Uterus (tissue), 4 donors: ENCODE measurements around the gene SERPINE2. TPM values are rescaled to one million over a fixed set of nuclear protein-coding genes. Genes with fewer than 3 reads are reported as not detected.

Experiments
- DNase-seq, 2 donors: peaks; one replicate each; pipeline ENCODE4 v3.0.0-alpha.2; 2019 to 2020
- H3K27ac ChIP-seq, 2 donors: fragments of 200-600 bp; sonication (generic); 1 replicate in 1 of 2; 2 replicates in 1 of 2; pipeline ENCODE4 v1.5.1; 2016 to 2018
- H3K27me3 ChIP-seq, 2 donors: fragments of 200-600 bp; sonication (generic); one replicate each; pipeline ENCODE4 v1.5.1; 2018 to 2019; ENCODE audit warnings: control low read depth in 1 of 2
- H3K36me3 ChIP-seq, 2 donors: fragments of 200-600 bp; sonication (generic); one replicate each; pipeline ENCODE4 v1.5.1; 2019; ENCODE audit warnings: control low read depth in 1 of 2
- H3K4me1 ChIP-seq, 2 donors: fragments of 200-600 bp; sonication (generic); one replicate each; pipeline ENCODE4 v1.5.1; 2018 to 2019; ENCODE audit warnings: control low read depth in 1 of 2
- H3K4me3 ChIP-seq, 2 donors: fragments of 200-600 bp; sonication (generic); 1 replicate in 1 of 2; 2 replicates in 1 of 2; pipeline ENCODE4 v1.5.1; 2018 to 2019; ENCODE audit warnings: mild to moderate bottlenecking in 1 of 2
- H3K9me3 ChIP-seq, 2 donors: fragments of 200-600 bp; sonication (generic); one replicate each; pipeline ENCODE4 v1.5.1; 2019; ENCODE audit warnings: control low read depth in 1 of 2
- CTCF ChIP-seq, 4 experiments: fragments of 200-600 bp in 2 of 4; fragments of 450-650 bp in 2 of 4; sonication (generic) in 2 of 4; IDR thresholded peaks; one replicate each; pipeline ENCODE4 v1.5.1; 2016 to 2019; ENCODE audit warnings: antibody characterized with exemption in 4 of 4, mild to moderate bottlenecking in 2 of 4, moderate library complexity in 1 of 4
- POLR2A ChIP-seq, 2 donors: fragments of 450-650 bp; IDR thresholded peaks; one replicate each; pipeline ENCODE4 v1.6.1; 2016; ENCODE audit warnings: antibody characterized with exemption in 2 of 2, mild to moderate bottlenecking in 1 of 2, moderate library complexity in 1 of 2
- intact Hi-C: fragments of 100-400 bp; cut with DNase I; formaldehyde crosslinking; loops from one replicate; pipeline ENCODE4 v1.15.1; 2023; ENCODE audit warnings: low total_unique reads
- total RNA-seq, 4 donors: library from RNA; depleted of rRNA in 3 of 4; stranded (reverse); fragments of >200 nt in 3 of 4; gene quantifications; one replicate each; pipeline versions ENCODE4 v1.1.0 to v1.2.4, GENCODE V29; 2014 to 2023
- donor health status: DM: yes; HTN: yes; CAD: no.

Gene SERPINE2
- total RNA-seq, 4 donors from 2014 or later: 0.26 to 62.1 (median 6.7) TPM

- no peak for TF ChIP-seq POLR2A (IDR thresholded peaks at IDR 0.05)
- no peak for DNase-seq
- H3K27me3 ChIP-seq: no peaks in the 10 kb centered on the region
- H3K27ac ChIP-seq: no peak overlapping the region
- intact Hi-C loops: no loop called here
- peaks cover 0 to 8% of the 10 kb centered on the region in 2 donors for H3K9me3 ChIP-seq
- no peak overlapping the region for H3K4me3 ChIP-seq
- no peaks in the 10 kb centered on the region for H3K36me3 ChIP-seq
- peaks cover 0 to 7% of the 10 kb centered on the region in 2 donors for H3K4me1 ChIP-seq
Observed at GRCh38 chr2:223929571-223930102, 109.4 kb downstream of the SERPINE2 start.

DNA sequence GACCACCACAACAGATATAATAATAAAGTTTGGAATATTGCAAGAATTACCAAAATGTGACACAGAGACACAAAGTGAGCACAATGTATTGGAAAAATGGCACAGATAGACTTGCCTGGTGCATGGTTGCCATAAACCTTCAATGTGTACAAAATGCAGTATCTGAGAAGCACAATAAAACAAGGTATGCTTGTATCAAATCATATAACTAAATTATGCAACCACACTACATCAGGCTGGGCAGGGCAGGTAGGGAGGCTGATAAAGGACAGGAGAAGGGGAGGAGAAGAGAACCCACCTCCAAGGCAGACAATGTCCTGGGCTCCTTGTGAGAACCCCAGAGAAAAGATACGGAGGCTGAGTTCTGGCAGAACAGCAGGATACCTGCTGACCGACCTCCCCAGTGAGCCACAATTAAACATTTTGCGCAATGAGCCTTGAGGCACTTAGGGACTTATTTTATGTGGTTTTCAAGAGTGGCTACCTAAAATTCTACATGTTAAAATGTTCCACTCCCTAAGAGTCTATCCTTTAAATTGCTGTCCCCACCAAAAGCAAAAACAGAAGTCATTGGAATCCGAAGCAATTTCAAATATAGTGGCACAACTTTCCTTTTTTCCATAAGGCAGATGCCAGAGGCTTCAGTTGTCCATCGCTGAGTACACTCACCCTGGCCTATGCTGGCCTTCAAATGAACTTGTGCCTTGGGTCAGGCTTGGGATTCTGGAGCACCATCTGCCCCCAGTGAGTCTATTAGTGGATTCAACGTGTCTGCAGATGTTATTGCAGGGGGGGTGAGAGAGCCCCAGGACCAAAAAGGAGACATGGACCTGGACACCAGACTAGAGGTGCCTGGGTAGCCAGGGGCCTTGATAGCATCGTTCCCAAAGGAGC lies 110.7 kb downstream of the SERPINE2 start:
- Histone ChIP-seq H3K27ac (no peak overlapping the region), H3K9me3 (peaks cover 0 to 8% of the 10 kb centered on the region in 2 donors), H3K36me3 (no peaks in the 10 kb centered on the region), H3K27me3 (no peaks in the 10 kb centered on the region), H3K4me3 (no peak overlapping the region), H3K4me1 (peaks cover 0 to 7% of the 10 kb centered on the region in 2 donors)
- intact Hi-C loops: no loop called here
- no peak for DNase-seq
- TF ChIP-seq POLR2A (IDR thresholded peaks at IDR 0.05) (no peak), CTCF (IDR thresholded peaks at IDR 0.05) (no peak)

- Histone ChIP-seq H3K9me3 (peaks cover 0 to 8% of the 10 kb centered on the region in 2 donors), H3K27me3 (no peaks in the 10 kb centered on the region), H3K27ac (no peak overlapping the region), H3K36me3 (no peaks in the 10 kb centered on the region), H3K4me1 (peaks cover 0 to under 1% of the 10 kb centered on the region in 2 donors), H3K4me3 (no peak overlapping the region)
- intact Hi-C loops: no loop called here
- TF ChIP-seq POLR2A (IDR thresholded peaks at IDR 0.05) (no peak), CTCF (IDR thresholded peaks at IDR 0.05) (no peak)
- DNase-seq: no peak
Observed at GRCh38 chr2:223925106-223925505, 114.0 kb downstream of the SERPINE2 start.

Other genes with a start within 250 kb of the SERPINE2 start
- 1 to 10 TPM in 2 of 4 donors, not detected in 2; 2.0 to 5.6 TPM for gene AP1S3, start 201.7 kb downstream of the SERPINE2 start, total RNA-seq
- 100 to 1,000 TPM in 1 of 4 donors, 10 to 100 TPM in 3; 17.2 to 112 (median 39.1) TPM for gene WDFY1, start 94.0 kb downstream of the SERPINE2 start, total RNA-seq
- 10 to 100 TPM in 3 of 4 donors, 1 to 10 TPM in 1; 5.9 to 45.3 (median 13.8) TPM for gene MRPL44, start 81.8 kb downstream of the SERPINE2 start, total RNA-seq